Measurements from ENCODE around the gene AMMECR1.
"Not testable (repeated sequence)": the region's sequence is repeated elsewhere in the genome, so short reads cannot be mapped to it uniquely, and the experiment has no call there.

Gene AMMECR1

DNA sequence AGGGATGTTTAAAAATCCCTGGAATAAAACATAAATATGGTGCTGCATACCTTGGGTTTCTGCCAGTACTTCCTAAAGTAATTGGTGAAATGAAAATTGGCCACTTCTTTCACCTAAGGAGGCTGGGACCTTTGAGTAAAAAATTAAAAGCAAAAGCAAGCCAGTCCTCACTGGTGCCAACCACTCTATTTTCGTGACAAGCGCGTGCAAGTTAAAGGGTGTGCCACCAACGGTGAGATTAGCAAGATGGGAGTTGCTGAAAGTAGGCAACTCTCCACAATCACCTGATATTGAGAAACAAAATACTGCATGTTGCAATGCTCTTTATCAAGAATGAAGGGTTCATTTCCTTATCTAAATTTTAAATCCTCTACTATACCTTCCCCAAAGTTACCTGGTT is 21.1 kb upstream of the AMMECR1 start:
- Histone ChIP-seq H3K36me3 (ENCODE audit: insufficient read depth, low read length) (no peaks in the 10 kb centered on the region), H3K4me2 (ENCODE audit: low read depth, low read length, poor library complexity, severe bottlenecking) (no peak overlapping the region), H3K9me3 (ENCODE audit: insufficient read depth, low read depth, low read length) (no peaks in the 10 kb centered on the region), H4K20me1 (ENCODE audit: insufficient read depth, low read length, poor library complexity, severe bottlenecking) (no peaks in the 10 kb centered on the region), H2AFZ (ENCODE audit: low read length) (no peak overlapping the region), H3K9me2 (replicated peaks; ENCODE audit: low read depth, low read length) (no peaks in the 10 kb centered on the region), H3K27me3 (ENCODE audit: insufficient read depth, low read length, poor library complexity, severe bottlenecking) (no peaks in the 10 kb centered on the region), H3F3A (ENCODE audit: low read depth) (no peaks in the 10 kb centered on the region), H3K79me2 (ENCODE audit: insufficient read depth, low read length) (no peaks in the 10 kb centered on the region), H3K9ac (ENCODE audit: low read depth, low read length, poor library complexity, severe bottlenecking) (no peak overlapping the region), H3K4me1 (ENCODE audit: insufficient read depth, low read length, poor library complexity, severe bottlenecking) (no peaks in the 10 kb centered on the region), H3K4me3 (ENCODE audit: low read length, poor library complexity, severe bottlenecking) (no peak overlapping the region)
- no peak for TF ChIP-seq EZH2phosphoT487 (IDR thresholded peaks at IDR 0.05; ENCODE audit: borderline replicate concordance)
- TF ChIP-seq, protein P1, sequence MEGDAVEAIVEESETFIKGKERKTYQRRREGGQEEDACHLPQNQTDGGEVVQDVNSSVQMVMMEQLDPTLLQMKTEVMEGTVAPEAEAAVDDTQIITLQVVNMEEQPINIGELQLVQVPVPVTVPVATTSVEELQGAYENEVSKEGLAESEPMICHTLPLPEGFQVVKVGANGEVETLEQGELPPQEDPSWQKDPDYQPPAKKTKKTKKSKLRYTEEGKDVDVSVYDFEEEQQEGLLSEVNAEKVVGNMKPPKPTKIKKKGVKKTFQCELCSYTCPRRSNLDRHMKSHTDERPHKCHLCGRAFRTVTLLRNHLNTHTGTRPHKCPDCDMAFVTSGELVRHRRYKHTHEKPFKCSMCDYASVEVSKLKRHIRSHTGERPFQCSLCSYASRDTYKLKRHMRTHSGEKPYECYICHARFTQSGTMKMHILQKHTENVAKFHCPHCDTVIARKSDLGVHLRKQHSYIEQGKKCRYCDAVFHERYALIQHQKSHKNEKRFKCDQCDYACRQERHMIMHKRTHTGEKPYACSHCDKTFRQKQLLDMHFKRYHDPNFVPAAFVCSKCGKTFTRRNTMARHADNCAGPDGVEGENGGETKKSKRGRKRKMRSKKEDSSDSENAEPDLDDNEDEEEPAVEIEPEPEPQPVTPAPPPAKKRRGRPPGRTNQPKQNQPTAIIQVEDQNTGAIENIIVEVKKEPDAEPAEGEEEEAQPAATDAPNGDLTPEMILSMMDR (conservative IDR thresholded peaks at IDR 0.05; ENCODE audit: low read length) = no peak

DNA sequence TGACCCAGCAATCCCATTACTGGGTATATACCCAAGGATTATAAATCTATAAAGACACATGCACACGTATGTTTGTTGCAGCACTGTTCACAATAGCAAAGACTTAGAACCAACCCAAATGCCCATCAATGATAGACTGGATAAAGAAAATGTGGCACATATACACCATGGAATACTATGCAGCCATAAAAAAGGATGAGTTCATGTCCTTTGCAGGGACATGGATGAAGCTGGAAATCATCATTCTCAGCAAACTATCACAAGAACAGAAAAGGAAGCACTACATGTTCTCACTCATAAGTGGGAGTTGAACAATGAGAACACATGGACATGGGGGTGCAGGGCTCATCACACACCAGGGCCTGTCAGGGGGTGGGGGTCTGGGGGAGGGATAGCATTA is 15.6 kb upstream of the AMMECR1 start:
- H3K27me3 ChIP-seq (ENCODE audit: insufficient read depth, low read length, poor library complexity, severe bottlenecking); H3F3A ChIP-seq (ENCODE audit: low read depth); H3K9me2 ChIP-seq (replicated peaks; ENCODE audit: low read depth, low read length); H3K36me3 ChIP-seq (ENCODE audit: insufficient read depth, low read length); H3K4me3 ChIP-seq (ENCODE audit: low read length, poor library complexity, severe bottlenecking); H3K9me3 ChIP-seq (ENCODE audit: insufficient read depth, low read depth, low read length); H3K9ac ChIP-seq (ENCODE audit: low read depth, low read length, poor library complexity, severe bottlenecking); H4K20me1 ChIP-seq (ENCODE audit: insufficient read depth, low read length, poor library complexity, severe bottlenecking); H3K4me1 ChIP-seq (ENCODE audit: insufficient read depth, low read length, poor library complexity, severe bottlenecking); H3K79me2 ChIP-seq (ENCODE audit: insufficient read depth, low read length); H3K4me2 ChIP-seq (ENCODE audit: low read depth, low read length, poor library complexity, severe bottlenecking); H2AFZ ChIP-seq (ENCODE audit: low read length): not testable (repeated sequence)

DNA sequence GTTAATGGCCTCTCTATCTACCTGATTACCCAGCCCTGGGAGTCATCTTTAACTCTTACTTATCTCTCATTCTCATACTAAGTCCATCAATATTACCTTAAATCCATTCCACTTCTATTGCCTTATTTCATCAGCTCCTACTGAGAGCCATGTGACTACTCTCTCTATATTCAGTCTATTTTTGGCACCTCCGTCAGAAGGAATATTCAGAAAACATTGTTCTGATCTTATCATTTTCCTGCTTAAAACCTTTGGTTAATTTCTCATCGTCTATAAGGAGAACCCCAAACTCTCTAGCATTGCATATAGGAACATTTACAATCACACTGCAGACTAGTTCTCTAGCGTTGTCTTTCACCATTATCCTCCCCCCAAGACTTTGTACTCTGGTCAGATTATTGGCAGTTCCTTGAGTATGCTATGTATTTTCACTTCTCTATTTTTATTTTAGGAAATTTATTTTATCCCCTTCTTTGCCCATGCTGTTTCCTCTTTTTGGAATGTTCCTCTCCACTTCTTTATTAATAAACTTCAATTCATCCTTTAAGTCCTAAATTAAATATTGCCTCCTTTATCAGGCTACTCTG is 13.7 kb upstream of the AMMECR1 start:
- TF ChIP-seq, protein P1 (conservative IDR thresholded peaks at IDR 0.05; ENCODE audit: low read length) = no peak
- TF ChIP-seq EZH2phosphoT487 (IDR thresholded peaks at IDR 0.05; ENCODE audit: borderline replicate concordance) = no peak
- H3K9me2 ChIP-seq (replicated peaks; ENCODE audit: low read depth, low read length) = no peaks in the 10 kb centered on the region
- H3F3A ChIP-seq (ENCODE audit: low read depth) = no peaks in the 10 kb centered on the region
- no peaks in the 10 kb centered on the region for H3K79me2 ChIP-seq (ENCODE audit: insufficient read depth, low read length)
- no peak overlapping the region for H3K4me2 ChIP-seq (ENCODE audit: low read depth, low read length, poor library complexity, severe bottlenecking)
- no peaks in the 10 kb centered on the region for H3K27me3 ChIP-seq (ENCODE audit: insufficient read depth, low read length, poor library complexity, severe bottlenecking)
- H2AFZ ChIP-seq (ENCODE audit: low read length) = no peak overlapping the region
- no peaks in the 10 kb centered on the region for H3K4me1 ChIP-seq (ENCODE audit: insufficient read depth, low read length, poor library complexity, severe bottlenecking)
- H3K9ac ChIP-seq (ENCODE audit: low read depth, low read length, poor library complexity, severe bottlenecking) = no peak overlapping the region
- H3K36me3 ChIP-seq (ENCODE audit: insufficient read depth, low read length) = no peaks in the 10 kb centered on the region
- H3K4me3 ChIP-seq (ENCODE audit: low read length, poor library complexity, severe bottlenecking) = no peak overlapping the region
- no peaks in the 10 kb centered on the region for H3K9me3 ChIP-seq (ENCODE audit: insufficient read depth, low read depth, low read length)
- H4K20me1 ChIP-seq (ENCODE audit: insufficient read depth, low read length, poor library complexity, severe bottlenecking) = no peaks in the 10 kb centered on the region

DNA sequence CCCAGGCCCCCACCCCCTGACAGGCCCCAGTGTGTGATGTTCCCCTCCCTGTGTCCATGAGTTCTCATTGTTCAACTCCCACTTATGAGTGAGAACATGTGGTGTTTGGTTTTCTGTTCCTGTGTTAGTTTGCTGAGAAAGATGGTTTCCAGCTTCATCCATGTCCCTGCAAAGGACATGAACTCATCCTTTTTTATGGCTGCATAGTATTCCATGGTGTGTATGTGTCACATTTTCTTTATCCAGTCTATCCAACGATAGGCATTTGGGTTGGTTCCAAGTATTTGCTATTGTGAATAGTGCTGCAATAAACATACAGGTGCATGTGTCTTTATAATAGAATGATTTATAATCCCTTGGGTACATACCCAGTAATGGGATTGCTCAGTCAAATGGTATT is 10.7 kb upstream of the AMMECR1 start:
- H3K36me3 ChIP-seq (ENCODE audit: insufficient read depth, low read length); H3K9me2 ChIP-seq (replicated peaks; ENCODE audit: low read depth, low read length); H3K9ac ChIP-seq (ENCODE audit: low read depth, low read length, poor library complexity, severe bottlenecking); H4K20me1 ChIP-seq (ENCODE audit: insufficient read depth, low read length, poor library complexity, severe bottlenecking); H3F3A ChIP-seq (ENCODE audit: low read depth); H2AFZ ChIP-seq (ENCODE audit: low read length); H3K4me1 ChIP-seq (ENCODE audit: insufficient read depth, low read length, poor library complexity, severe bottlenecking); H3K4me2 ChIP-seq (ENCODE audit: low read depth, low read length, poor library complexity, severe bottlenecking); H3K27me3 ChIP-seq (ENCODE audit: insufficient read depth, low read length, poor library complexity, severe bottlenecking); H3K79me2 ChIP-seq (ENCODE audit: insufficient read depth, low read length); H3K9me3 ChIP-seq (ENCODE audit: insufficient read depth, low read depth, low read length); H3K4me3 ChIP-seq (ENCODE audit: low read length, poor library complexity, severe bottlenecking): not testable (repeated sequence)

Data from Loucy (cell line).